ENCODE data around the gene KLHL25.
"Not testable (repeated sequence)": the region's sequence is repeated elsewhere in the genome, so short reads cannot be mapped to it uniquely, and the experiment has no call there.

Gene KLHL25

GRCh38 chr15:85837881-85838280 lies 43.2 kb upstream of the KLHL25 start:
- no peak for DNase-seq (ENCODE audit: extremely low spot score)
- ChIA-PET POLR2A (no interaction called here), CTCF (no interaction called here)
- no peak for TF ChIP-seq FOXM1 (IDR thresholded peaks at IDR 0.05; ENCODE audit: borderline replicate concordance)
- TF ChIP-seq HDGF (IDR thresholded peaks at IDR 0.05; ENCODE audit: borderline replicate concordance) = no peak

DNA sequence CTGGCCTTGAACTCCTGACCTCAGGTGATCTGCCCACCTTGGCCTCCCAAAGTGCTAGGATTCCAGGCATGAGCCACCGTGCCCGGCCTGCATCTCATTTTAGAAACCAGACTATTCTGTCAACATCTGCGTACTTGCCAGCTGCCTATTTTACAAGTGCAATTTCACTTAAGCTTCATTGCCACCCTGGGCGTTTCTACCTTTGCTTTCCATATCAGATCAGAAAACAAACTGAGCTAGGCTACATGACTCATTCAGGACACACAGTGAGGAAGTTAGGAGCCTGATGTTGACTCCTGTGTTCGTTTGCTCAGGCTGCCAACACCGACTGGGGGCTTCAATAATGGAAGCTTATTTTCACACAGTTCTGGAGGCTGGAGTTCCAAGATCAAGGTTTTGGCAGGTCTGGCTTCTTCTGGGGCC lies 42.3 kb upstream of the KLHL25 start:
- CTCF ChIA-PET = interaction anchor here (0.6 to 1.3 kb wide), 4 partner anchors 34 to 586 kb away, joined by 3 to 5 read pairs (median 3); no protein-coding TSS in a partner anchor
- no peak for TF ChIP-seq L3MBTL2 (conservative IDR thresholded peaks at IDR 0.05)
- TF ChIP-seq SP1 (IDR thresholded peaks at IDR 0.05) = no peak
- no peak for TF ChIP-seq LEF1 (IDR thresholded peaks at IDR 0.05; ENCODE audit: borderline replicate concordance)
- TF ChIP-seq FOXK2 (IDR thresholded peaks at IDR 0.05) = no peak
- no peak for TF ChIP-seq SUZ12 (IDR thresholded peaks at IDR 0.05)
- TF ChIP-seq ARNT (IDR thresholded peaks at IDR 0.05) = no peak
- TF ChIP-seq TARDBP (IDR thresholded peaks at IDR 0.05) = no peak
- no peak for TF ChIP-seq NFRKB (IDR thresholded peaks at IDR 0.05)
- no peak for TF ChIP-seq FOXA1 (IDR thresholded peaks at IDR 0.05)
- TF ChIP-seq ZNF384 (IDR thresholded peaks at IDR 0.05) = no peak
- no peak for TF ChIP-seq BHLHE40 (IDR thresholded peaks at IDR 0.05; ENCODE audit: borderline replicate concordance)

GRCh38 chr15:85834651-85835050 lies 39.9 kb upstream of the KLHL25 start:
- TF ChIP-seq HDGF (IDR thresholded peaks at IDR 0.05; ENCODE audit: borderline replicate concordance) (no peak), LEF1 (IDR thresholded peaks at IDR 0.05; ENCODE audit: borderline replicate concordance) (no peak), ELF4 (IDR thresholded peaks at IDR 0.05) (no peak), FOXK2 (IDR thresholded peaks at IDR 0.05) (no peak), ZNF384 (IDR thresholded peaks at IDR 0.05) (no peak), NFRKB (IDR thresholded peaks at IDR 0.05) (no peak), SUZ12 (IDR thresholded peaks at IDR 0.05) (no peak), BHLHE40 (IDR thresholded peaks at IDR 0.05; ENCODE audit: borderline replicate concordance) (no peak), L3MBTL2 (conservative IDR thresholded peaks at IDR 0.05) (no peak), FOXA1 (IDR thresholded peaks at IDR 0.05) (no peak), FOXM1 (IDR thresholded peaks at IDR 0.05; ENCODE audit: borderline replicate concordance) (no peak), SP1 (IDR thresholded peaks at IDR 0.05) (no peak), CTBP1 (IDR thresholded peaks at IDR 0.05; ENCODE audit: borderline replicate concordance) (no peak), TARDBP (IDR thresholded peaks at IDR 0.05) (no peak), ARNT (IDR thresholded peaks at IDR 0.05) (no peak)
- TF ChIP-seq, protein P1, sequence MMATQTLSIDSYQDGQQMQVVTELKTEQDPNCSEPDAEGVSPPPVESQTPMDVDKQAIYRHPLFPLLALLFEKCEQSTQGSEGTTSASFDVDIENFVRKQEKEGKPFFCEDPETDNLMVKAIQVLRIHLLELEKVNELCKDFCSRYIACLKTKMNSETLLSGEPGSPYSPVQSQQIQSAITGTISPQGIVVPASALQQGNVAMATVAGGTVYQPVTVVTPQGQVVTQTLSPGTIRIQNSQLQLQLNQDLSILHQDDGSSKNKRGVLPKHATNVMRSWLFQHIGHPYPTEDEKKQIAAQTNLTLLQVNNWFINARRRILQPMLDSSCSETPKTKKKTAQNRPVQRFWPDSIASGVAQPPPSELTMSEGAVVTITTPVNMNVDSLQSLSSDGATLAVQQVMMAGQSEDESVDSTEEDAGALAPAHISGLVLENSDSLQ (IDR thresholded peaks at IDR 0.05) = no peak
- ChIA-PET POLR2A (no interaction called here), CTCF (no interaction called here)
- DNase-seq (ENCODE audit: extremely low spot score) = no peak

More for the DNA sequence above, 42.3 kb upstream of the KLHL25 start:
- DNase-seq (ENCODE audit: extremely low spot score) = no peak
- POLR2A ChIA-PET = no interaction called here

DNA sequence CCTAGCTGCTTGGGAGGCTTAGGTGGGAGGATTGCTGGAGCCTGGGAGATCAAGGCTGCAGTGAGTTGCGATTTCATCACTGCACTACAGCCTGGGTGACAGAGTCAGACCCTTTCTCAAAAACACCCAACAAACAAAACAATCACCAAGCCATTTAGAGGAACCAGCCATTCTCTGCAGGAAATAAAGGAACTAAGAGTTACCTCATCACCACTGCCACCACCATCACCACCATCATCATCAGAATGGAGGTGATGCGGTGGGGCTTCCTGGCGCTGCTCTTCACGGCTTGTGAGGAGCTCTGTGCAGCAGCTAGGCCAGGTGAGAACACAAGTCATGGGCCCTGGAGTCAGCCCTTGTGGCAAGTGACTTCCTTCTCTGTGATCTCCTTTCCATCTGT lies 37.7 kb upstream of the KLHL25 start:
- DNase-seq (ENCODE audit: extremely low spot score) = no peak
- TF ChIP-seq ARNT (IDR thresholded peaks at IDR 0.05) (no peak), CTBP1 (IDR thresholded peaks at IDR 0.05; ENCODE audit: borderline replicate concordance) (no peak), FOXK2 (IDR thresholded peaks at IDR 0.05) (no peak), SP1 (IDR thresholded peaks at IDR 0.05) (no peak), LEF1 (IDR thresholded peaks at IDR 0.05; ENCODE audit: borderline replicate concordance) (no peak), HDGF (IDR thresholded peaks at IDR 0.05; ENCODE audit: borderline replicate concordance) (no peak), ELF4 (IDR thresholded peaks at IDR 0.05) (no peak), BHLHE40 (IDR thresholded peaks at IDR 0.05; ENCODE audit: borderline replicate concordance) (no peak), TARDBP (IDR thresholded peaks at IDR 0.05) (no peak), FOXM1 (IDR thresholded peaks at IDR 0.05; ENCODE audit: borderline replicate concordance) (no peak), SUZ12 (IDR thresholded peaks at IDR 0.05) (no peak)
- TF ChIP-seq, protein P1 (IDR thresholded peaks at IDR 0.05) = no peak
- CTCF ChIA-PET = interaction anchor here (1.0 to 1.4 kb wide), 2 partner anchors 8 to 103 kb away, joined by 3 to 8 read pairs; no protein-coding TSS in a partner anchor
- POLR2A ChIA-PET = interaction anchor here (1.4 kb wide), 1 partner anchor 43 kb away, joined by 3 read pairs; no protein-coding TSS in a partner anchor

DNA sequence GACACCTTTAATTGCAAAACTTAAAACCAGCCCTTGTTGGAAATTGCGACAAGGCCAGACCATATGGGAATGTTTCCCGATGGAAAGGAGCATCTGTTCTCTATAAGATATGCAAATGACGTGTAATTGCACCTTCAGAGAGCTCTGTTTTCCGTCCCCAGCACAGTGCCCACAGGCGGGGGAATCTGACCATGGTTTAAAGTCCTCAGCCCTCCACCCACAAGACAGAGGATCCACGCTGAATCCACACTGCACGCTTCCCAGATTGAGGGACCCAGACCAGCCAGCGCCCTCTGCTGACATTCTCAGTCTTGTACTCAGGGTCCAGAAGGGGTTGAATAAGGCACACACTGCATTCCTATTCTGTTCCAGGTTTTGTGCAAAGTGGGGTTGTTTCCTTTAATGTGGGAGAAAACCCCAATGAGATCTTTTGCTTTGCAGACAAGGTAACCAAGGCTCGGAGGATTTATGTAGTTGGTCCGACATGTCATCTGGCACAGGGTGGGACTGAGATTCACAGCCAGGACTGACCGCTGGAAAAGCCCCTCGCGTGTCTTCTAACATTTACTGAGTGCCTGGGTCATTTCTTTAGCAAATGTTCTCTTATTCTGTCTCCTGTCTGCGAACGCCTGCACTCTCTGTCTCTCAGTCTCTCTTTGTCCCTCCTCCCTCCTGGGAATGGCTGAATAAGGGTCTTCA lies 36.8 kb upstream of the KLHL25 start:
- POLR2A ChIA-PET = interaction anchor here (1.4 kb wide), 1 partner anchor 42 kb away, joined by 3 read pairs; no protein-coding TSS in a partner anchor
- DNase-seq (ENCODE audit: extremely low spot score) = peak; percentile 71
- CTCF ChIA-PET = interaction anchor here (0.6 to 1.4 kb wide), 3 partner anchors 8 to 292 kb away, joined by 5 to 8 read pairs (median 6); no protein-coding TSS in a partner anchor
- no peak for TF ChIP-seq NFRKB (IDR thresholded peaks at IDR 0.05)
- TF ChIP-seq CTBP1 (IDR thresholded peaks at IDR 0.05; ENCODE audit: borderline replicate concordance) = no peak
- no peak for TF ChIP-seq L3MBTL2 (conservative IDR thresholded peaks at IDR 0.05)
- TF ChIP-seq FOXA1 (IDR thresholded peaks at IDR 0.05) = no peak
- TF ChIP-seq ARNT (IDR thresholded peaks at IDR 0.05) = no peak
- no peak for TF ChIP-seq FOXM1 (IDR thresholded peaks at IDR 0.05; ENCODE audit: borderline replicate concordance)
- no peak for TF ChIP-seq SUZ12 (IDR thresholded peaks at IDR 0.05)
- no peak for TF ChIP-seq SP1 (IDR thresholded peaks at IDR 0.05)
- no peak for TF ChIP-seq LEF1 (IDR thresholded peaks at IDR 0.05; ENCODE audit: borderline replicate concordance)

GRCh38 chr15:85829754-85830153 lies 35.0 kb upstream of the KLHL25 start:
- CTCF ChIA-PET, POLR2A ChIA-PET: not testable (repeated sequence)

GRCh38 chr15:85828874-85829273 lies 34.1 kb upstream of the KLHL25 start:
- TF ChIP-seq L3MBTL2 (conservative IDR thresholded peaks at IDR 0.05) (no peak), HDGF (IDR thresholded peaks at IDR 0.05; ENCODE audit: borderline replicate concordance) (no peak), FOXM1 (IDR thresholded peaks at IDR 0.05; ENCODE audit: borderline replicate concordance) (no peak), NFRKB (IDR thresholded peaks at IDR 0.05) (no peak), CTBP1 (IDR thresholded peaks at IDR 0.05; ENCODE audit: borderline replicate concordance) (no peak), TARDBP (IDR thresholded peaks at IDR 0.05) (no peak), SP1 (IDR thresholded peaks at IDR 0.05) (no peak), BHLHE40 (IDR thresholded peaks at IDR 0.05; ENCODE audit: borderline replicate concordance) (no peak), FOXA1 (IDR thresholded peaks at IDR 0.05) (no peak), FOXK2 (IDR thresholded peaks at IDR 0.05) (no peak), ARNT (IDR thresholded peaks at IDR 0.05) (no peak), SUZ12 (IDR thresholded peaks at IDR 0.05) (no peak), ELF4 (IDR thresholded peaks at IDR 0.05) (no peak), ZNF384 (IDR thresholded peaks at IDR 0.05) (no peak), LEF1 (IDR thresholded peaks at IDR 0.05; ENCODE audit: borderline replicate concordance) (no peak)
- TF ChIP-seq, protein P1 (IDR thresholded peaks at IDR 0.05) = no peak
- CTCF ChIA-PET = interaction anchor here (0.6 kb wide), 2 partner anchors 87 to 195 kb away, joined by 3 to 4 read pairs; no protein-coding TSS in a partner anchor
- DNase-seq (ENCODE audit: extremely low spot score) = no peak
- POLR2A ChIA-PET = no interaction called here

More at GRCh38 chr15:85829754-85830153, 35.0 kb upstream of the KLHL25 start:
- DNase-seq (ENCODE audit: extremely low spot score) = not testable (repeated sequence)

Measured in HEK293T (cell line).